DOHH2 (cell line): ENCODE results near the gene PNMA8C.

Experiments used
- H3F3A ChIP-seq: fragments of 200-600 bp; sonication (generic), shearing (Covaris generic); 2 replicates; pipeline ENCODE4 v1.6.0; 2016; ENCODE audit warnings: antibody characterized with exemption, mild to moderate bottlenecking; ENCODE audit not compliant: control insufficient read depth, insufficient read depth
- H3K27ac ChIP-seq: fragments of 200-600 bp; sonication (generic); 2 replicates; pipeline ENCODE4 v1.5.1; 2014; ENCODE audit warnings: low read depth, mild to moderate bottlenecking, low read length, moderate library complexity
- H3K27me3 ChIP-seq: fragments of 200-600 bp; sonication (generic); 2 replicates; pipeline ENCODE4 v1.6.1; 2014; ENCODE audit warnings: mild to moderate bottlenecking, low read length, mixed read lengths; ENCODE audit not compliant: control insufficient read depth
- H3K36me3 ChIP-seq: fragments of 200-600 bp; sonication (generic); 2 replicates; pipeline ENCODE4 v1.6.1; 2014; ENCODE audit warnings: mild to moderate bottlenecking, low read length, moderate library complexity, mixed read lengths; ENCODE audit not compliant: control insufficient read depth
- H3K4me1 ChIP-seq: fragments of 200-600 bp; sonication (generic); 2 replicates; pipeline ENCODE4 v1.6.1; 2014; ENCODE audit warnings: mild to moderate bottlenecking, low read length, mixed read lengths; ENCODE audit not compliant: control insufficient read depth
- H3K4me2 ChIP-seq: fragments of 200-600 bp; sonication (generic); 2 replicates; pipeline ENCODE4 v1.6.0; 2014; ENCODE audit warnings: mild to moderate bottlenecking, low read length, moderate library complexity
- H3K4me3 ChIP-seq: fragments of 200-600 bp; sonication (generic); 2 replicates; pipeline ENCODE4 v1.5.1; 2014; ENCODE audit warnings: mild to moderate bottlenecking, low read length, mixed read lengths
- H3K79me2 ChIP-seq: fragments of 200-600 bp; sonication (generic); 2 replicates; pipeline ENCODE4 v1.6.1; 2014; ENCODE audit warnings: mild to moderate bottlenecking, low read length, mixed read lengths; ENCODE audit not compliant: control insufficient read depth
- H3K9me2 ChIP-seq: fragments of 200-600 bp; sonication (generic); replicated peaks from 2 replicates; pipeline ENCODE4 v1.6.1; 2014; ENCODE audit warnings: mild to moderate bottlenecking, low read length, mixed read lengths; ENCODE audit not compliant: control insufficient read depth
- H3K9me3 ChIP-seq: fragments of 200-600 bp; sonication (generic); 2 replicates; pipeline ENCODE4 v1.6.1; 2014; ENCODE audit warnings: antibody characterized with exemption, low read length, mixed read lengths; ENCODE audit not compliant: control insufficient read depth, insufficient read depth
- H4K20me1 ChIP-seq: fragments of 200-600 bp; sonication (generic); 2 replicates; pipeline ENCODE4 v1.6.0; 2014; ENCODE audit warnings: low read depth, mild to moderate bottlenecking, antibody characterized with exemption, low read length, moderate library complexity; ENCODE audit not compliant: control insufficient read depth, insufficient read depth
- CTCF ChIP-seq: fragments of 200-600 bp; sonication (generic); IDR thresholded peaks from one replicate; pipeline ENCODE4 v1.5.1; 2014; ENCODE audit warnings: antibody characterized with exemption, mild to moderate bottlenecking, low read depth, low read length; ENCODE audit not compliant: poor library complexity, severe bottlenecking
- EZH2phosphoT487 ChIP-seq: fragments of 200-600 bp; sonication (generic); IDR thresholded peaks from 2 replicates; pipeline ENCODE4 v1.6.1; 2017; ENCODE audit warnings: borderline replicate concordance, mild to moderate bottlenecking, antibody characterized with exemption, low read length, moderate library complexity, mixed read lengths

PNMA8C gene

GRCh38 chr19:46472592-46472991, 43.9 kb upstream of the PNMA8C start:
- Histone ChIP-seq H3F3A (no peaks in the 10 kb centered on the region), H3K79me2 (no peaks in the 10 kb centered on the region), H3K4me3 (no peak overlapping the region), H3K36me3 (no peaks in the 10 kb centered on the region), H3K9me3 (no peaks in the 10 kb centered on the region), H3K9me2 (no peaks in the 10 kb centered on the region), H4K20me1 (no peaks in the 10 kb centered on the region), H3K27ac (no peak overlapping the region), H3K4me1 (0 out of 2 replicates have a peak, but pooled peaks cover 4% of the 10 kb centered on the region), H3K27me3 (peaks cover 10% of the 10 kb centered on the region), H3K4me2 (no peak overlapping the region)
- TF ChIP-seq EZH2phosphoT487, result no peak
- TF ChIP-seq CTCF, result no peak

DNA sequence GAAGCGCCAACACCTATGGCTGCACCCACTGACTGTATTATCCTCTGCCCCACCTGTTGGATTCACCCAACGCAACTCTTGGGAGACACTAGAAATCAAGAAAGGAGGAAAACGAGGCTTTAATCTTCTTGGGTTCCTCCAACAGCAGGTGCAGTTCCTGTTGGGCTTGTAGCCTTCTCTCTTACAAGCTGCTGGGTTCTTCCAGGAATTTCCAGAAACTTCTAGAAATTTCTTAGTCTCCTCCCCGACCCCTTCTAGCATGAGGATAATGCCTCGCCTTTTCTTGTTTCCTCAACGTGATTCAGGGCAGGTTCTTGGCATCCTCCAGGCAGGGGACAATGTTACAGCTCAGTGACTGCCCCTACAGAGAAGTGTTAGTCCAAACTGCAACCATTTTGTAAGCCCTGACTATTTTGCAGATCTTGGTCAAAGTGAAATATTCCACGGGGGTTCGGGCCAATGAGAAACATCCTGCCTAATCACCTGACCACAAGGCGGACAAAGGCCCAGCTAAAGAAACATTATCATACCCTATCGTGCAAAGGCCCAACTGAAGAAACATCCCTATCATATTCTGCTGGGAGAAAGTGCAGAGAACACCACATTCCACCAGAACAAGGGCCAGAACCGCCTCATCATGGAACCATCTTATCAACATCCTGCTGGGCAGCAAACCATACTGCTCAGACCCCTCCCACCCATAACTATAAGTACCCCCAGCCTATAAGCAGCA, 43.2 kb upstream of the PNMA8C start:
- H3K4me1 ChIP-seq, result 0 out of 2 replicates have a peak, but pooled peaks cover 4% of the 10 kb centered on the region
- H4K20me1 ChIP-seq, result no peaks in the 10 kb centered on the region
- H3F3A ChIP-seq, result no peaks in the 10 kb centered on the region
- no peak overlapping the region for H3K4me3 ChIP-seq
- no peaks in the 10 kb centered on the region for H3K36me3 ChIP-seq
- H3K9me2 ChIP-seq, result no peaks in the 10 kb centered on the region
- no peaks in the 10 kb centered on the region for H3K9me3 ChIP-seq
- no peak overlapping the region for H3K4me2 ChIP-seq
- TF ChIP-seq CTCF (no peak), EZH2phosphoT487 (no peak)
- no peaks in the 10 kb centered on the region for H3K79me2 ChIP-seq
- H3K27me3 ChIP-seq, result peaks cover 11% of the 10 kb centered on the region
- no peak overlapping the region for H3K27ac ChIP-seq

DNA sequence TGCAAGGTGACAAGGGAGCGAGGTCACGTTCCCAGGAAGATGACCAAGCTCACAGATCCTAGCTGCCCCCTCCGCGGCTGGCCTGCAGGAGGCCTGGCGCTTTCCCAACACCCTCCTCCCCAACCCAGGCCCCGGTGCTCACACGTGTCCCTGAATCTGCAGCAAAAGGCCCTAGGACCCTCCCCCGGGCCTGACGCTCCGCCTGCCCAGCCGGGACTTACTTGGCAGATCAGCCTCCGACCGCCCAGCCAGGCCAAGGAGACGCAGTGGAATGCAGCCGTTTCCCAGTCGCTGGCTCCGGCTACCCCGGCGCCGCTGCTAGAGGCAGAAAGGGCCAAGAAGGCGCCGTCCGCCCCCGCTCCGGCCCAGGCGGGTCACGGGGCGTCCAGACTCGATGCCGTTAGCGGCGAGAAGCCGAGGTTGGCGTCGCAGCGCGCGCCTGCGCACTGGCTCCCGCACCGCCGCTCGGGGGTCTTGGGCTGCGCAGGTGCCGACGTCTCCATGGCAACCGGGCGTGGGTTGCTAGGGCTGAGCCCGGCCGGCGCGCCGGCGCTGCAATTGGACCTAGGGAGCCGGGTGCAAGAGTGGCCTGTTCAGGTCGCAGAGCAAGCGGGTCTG, 42.5 kb upstream of the PNMA8C start, which contains the start of gene PNMA8A:
Gene PNMA8A, minus strand, starts transcription at position 448 of the 618 bp plus-strand sequence. CDS start 528 bp downstream, outside the sequence.
- peaks cover 18% of the 10 kb centered on the region for H3K27me3 ChIP-seq
- TF ChIP-seq CTCF (no peak), EZH2phosphoT487 (no peak)
- 0 out of 2 replicates have a peak, but pooled peaks cover 7% of the 10 kb centered on the region for H3K4me1 ChIP-seq
- H3K9me3 ChIP-seq, result no peaks in the 10 kb centered on the region
- no peak within 1 kb of the TSS for H3K4me3 ChIP-seq
- H4K20me1 ChIP-seq, result no peaks in the 10 kb centered on the region
- no peak within 1 kb of the TSS for H3K27ac ChIP-seq
- no peaks in the 10 kb centered on the region for H3K36me3 ChIP-seq
- no peaks in the 10 kb centered on the region for H3K9me2 ChIP-seq
- H3F3A ChIP-seq, result no peaks in the 10 kb centered on the region
- no peak within 1 kb of the TSS for H3K4me2 ChIP-seq
- H3K79me2 ChIP-seq, result no peaks in the 10 kb centered on the region
